ENCODE measurements around the gene OR2B6.
"Not testable (repeated sequence)": the region's sequence is repeated elsewhere in the genome, so short reads cannot be mapped to it uniquely, and the experiment has no call there.

OR2B6 gene

GRCh38 chr6:27956941-27957340 lies at the start of gene OR2B6:
OR2B6 (plus strand) TSS chr6:27957241; CDS start chr6:27957241, 0 bp downstream.
- DNase-seq = no peak

GRCh38 chr6:27908017-27908416 lies 49.0 kb upstream of the OR2B6 start:
- no peak for DNase-seq

GRCh38 chr6:27911956-27912446 lies 45.0 kb upstream of the OR2B6 start, which contains the start of gene OR2B2:
OR2B2 (minus strand) TSS chr6:27912396; CDS start chr6:27912319, 77 bp downstream.
- DNase-seq = no peak

- no peak for DNase-seq
Measured at GRCh38 chr6:27922949-27923348, 34.1 kb upstream of the OR2B6 start.

GRCh38 chr6:27924179-27924578 lies 32.9 kb upstream of the OR2B6 start:
- DNase-seq = no peak

- DNase-seq = not testable (repeated sequence)
Measured at GRCh38 chr6:27928041-27928440, 29.0 kb upstream of the OR2B6 start.

GRCh38 chr6:27929930-27930329 lies 27.1 kb upstream of the OR2B6 start:
- not testable (repeated sequence) for DNase-seq

GRCh38 chr6:27931209-27931608 lies 25.8 kb upstream of the OR2B6 start:
- DNase-seq = no peak

- DNase-seq = no peak
Measured at GRCh38 chr6:27940766-27941165, 16.3 kb upstream of the OR2B6 start.

GRCh38 chr6:27943072-27943471 lies 14.0 kb upstream of the OR2B6 start:
- not testable (repeated sequence) for DNase-seq

GRCh38 chr6:27948237-27948636 lies 8.8 kb upstream of the OR2B6 start:
- no peak for DNase-seq

- DNase-seq = no peak
Measured at GRCh38 chr6:27951040-27951439, 6.0 kb upstream of the OR2B6 start.

- DNase-seq = no peak
Measured at GRCh38 chr6:27957516-27957915, 475 bp downstream of the OR2B6 start.

- DNase-seq = no peak
Measured at GRCh38 chr6:27962506-27962905, 5.5 kb downstream of the OR2B6 start.

GRCh38 chr6:27966044-27966443 lies 9.0 kb downstream of the OR2B6 start:
- DNase-seq = no peak

GRCh38 chr6:27966816-27967426 lies 9.9 kb downstream of the OR2B6 start:
- no peak for DNase-seq

GRCh38 chr6:27970444-27970843 lies 13.4 kb downstream of the OR2B6 start:
- no peak for DNase-seq

- DNase-seq = no peak
Measured at GRCh38 chr6:27972750-27973149, 15.7 kb downstream of the OR2B6 start.

- no peak for DNase-seq
Measured at GRCh38 chr6:27977387-27977786, 20.3 kb downstream of the OR2B6 start.

- DNase-seq = no peak
Measured at GRCh38 chr6:27978705-27979104, 21.7 kb downstream of the OR2B6 start.

GRCh38 chr6:27980111-27980510 lies 23.1 kb downstream of the OR2B6 start:
- no peak for DNase-seq

GRCh38 chr6:27986928-27987725 lies 30.1 kb downstream of the OR2B6 start:
- no peak for DNase-seq

GRCh38 chr6:27994616-27995015 lies 37.6 kb downstream of the OR2B6 start:
- no peak for DNase-seq

- no peak for DNase-seq
Measured at GRCh38 chr6:28000351-28001045, 43.5 kb downstream of the OR2B6 start.

All from activated CD4-positive, CD25-positive, alpha-beta regulatory T cell treated with anti-CD3 and anti-CD28 coated beads, Interleukin-2, amount 50 U/mL, for 72 hours (primary cell).